Mesodermal cell (in vitro differentiated cells): ENCODE results near the gene ZNF284.

Experiments used
- H3K27ac ChIP-seq: 2 replicates; pipeline ENCODE4 v1.7.0; 2013; ENCODE audit warnings: mild to moderate bottlenecking, low read depth, low read length, moderate library complexity; ENCODE audit not compliant: severe bottlenecking
- H3K36me3 ChIP-seq: 2 replicates; pipeline ENCODE4 v1.7.1; 2013; ENCODE audit warnings: mild to moderate bottlenecking, low read length, moderate library complexity; ENCODE audit not compliant: control insufficient read depth, insufficient read depth
- H3K4me1 ChIP-seq: one replicate; pipeline ENCODE4 v1.7.1; 2013; ENCODE audit warnings: mild to moderate bottlenecking, low read length; ENCODE audit not compliant: insufficient read depth, control insufficient read depth, poor library complexity, severe bottlenecking
- H3K4me3 ChIP-seq: 2 replicates; pipeline ENCODE4 v1.7.0; 2013; ENCODE audit warnings: low read length, control low read depth, mild to moderate bottlenecking; ENCODE audit not compliant: insufficient read depth, poor library complexity, severe bottlenecking; ENCODE audit errors: extremely low read depth
- H3K9me3 ChIP-seq: 2 replicates; pipeline ENCODE4 v1.7.1; 2013; ENCODE audit warnings: mild to moderate bottlenecking, low read length, moderate library complexity; ENCODE audit not compliant: control insufficient read depth
- WGBS, 2 experiments: methylation state at CpG; one replicate each; pipeline ENCODE4 v1.1.5; 2013; ENCODE audit warnings: missing lambda C conversion rate in 2 of 2; ENCODE audit not compliant: insufficient coverage in 2 of 2; 5-methylcytosine and 5-hydroxymethylcytosine counted together

The ZNF284 gene

DNA sequence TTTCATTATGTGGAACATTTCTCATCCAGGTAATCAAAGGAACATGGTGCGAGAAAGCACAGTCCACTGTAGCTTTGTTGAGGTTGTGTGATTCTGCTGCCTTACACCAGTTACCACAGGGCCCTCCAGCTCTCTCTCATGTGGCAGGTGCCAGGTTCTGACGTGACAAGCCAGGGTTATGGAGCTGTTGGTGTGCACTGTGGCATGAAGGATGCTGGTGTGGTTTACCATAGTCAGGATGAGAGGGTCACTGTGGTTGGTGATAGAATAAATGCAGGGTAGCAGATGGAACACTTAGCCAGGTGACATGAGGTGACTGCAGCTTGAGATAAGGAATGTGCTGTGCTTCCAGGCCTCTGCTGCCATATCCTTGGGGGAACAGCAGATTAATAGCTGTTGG, 12.7 kb upstream of the ZNF284 start:
- peaks cover 75% of the 10 kb centered on the region for H3K36me3 ChIP-seq

DNA sequence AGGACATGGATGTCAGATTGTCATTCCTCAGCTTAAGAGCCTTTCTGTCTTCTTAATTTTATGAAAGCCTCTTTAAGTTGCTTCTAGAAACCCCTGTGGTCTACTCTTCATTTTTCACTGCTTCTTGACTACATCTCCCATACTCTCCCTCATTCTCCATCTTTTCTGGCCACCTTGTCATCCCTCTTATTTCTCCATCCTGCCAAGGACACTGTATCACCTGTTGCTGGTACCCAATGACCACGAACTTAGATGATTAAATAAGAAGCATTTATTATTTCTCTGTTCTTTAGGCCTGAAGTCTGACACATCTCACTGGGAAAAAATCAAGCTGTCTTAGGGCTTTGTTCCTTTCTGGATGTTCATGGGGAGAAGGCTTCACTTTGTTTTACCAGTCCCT, 10.9 kb upstream of the ZNF284 start:
- no peak overlapping the region for H3K4me3 ChIP-seq
- peaks cover 75% of the 10 kb centered on the region for H3K36me3 ChIP-seq
- whole genome bisulfite sequencing, 2 experiments: no CpG with 5 or more reads among the region's 1 CpG
- H3K4me1 ChIP-seq: no peaks in the 10 kb centered on the region
- no peak overlapping the region for H3K27ac ChIP-seq
- H3K9me3 ChIP-seq: peaks cover 12% of the 10 kb centered on the region

More for the DNA sequence above, 12.7 kb upstream of the ZNF284 start:
- Histone ChIP-seq H3K4me3 (no peak overlapping the region), H3K4me1 (no peaks in the 10 kb centered on the region), H3K9me3 (no peaks in the 10 kb centered on the region), H3K27ac (no peak overlapping the region)
- 80 to 100% methylated on average over 1 of the region's 2 CpGs for WGBS, 2 experiments

DNA sequence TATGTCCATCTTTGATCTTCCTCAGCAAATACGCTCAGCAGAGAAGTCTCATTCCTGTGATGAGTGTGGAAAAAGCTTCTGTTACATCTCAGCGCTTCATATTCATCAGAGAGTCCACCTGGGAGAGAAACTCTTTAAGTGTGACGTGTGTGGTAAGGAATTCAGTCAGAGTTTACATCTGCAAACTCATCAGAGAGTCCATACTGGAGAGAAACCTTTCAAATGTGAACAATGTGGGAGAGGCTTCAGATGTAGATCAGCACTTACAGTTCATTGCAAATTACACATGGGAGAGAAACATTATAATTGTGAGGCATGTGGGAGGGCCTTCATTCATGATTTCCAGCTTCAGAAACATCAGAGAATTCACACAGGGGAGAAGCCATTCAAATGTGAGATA, 5.7 kb upstream of the ZNF284 start:
- Histone ChIP-seq H3K4me3 (no peak overlapping the region), H3K9me3 (peaks cover 34% of the 10 kb centered on the region), H3K27ac (no peak overlapping the region), H3K36me3 (peaks cover 58% of the 10 kb centered on the region), H3K4me1 (no peaks in the 10 kb centered on the region)
- WGBS, 2 experiments: 100% methylated on average over 1 of the region's 3 CpGs; no CpG with 5 or more reads in 1 of the 2 experiments

DNA sequence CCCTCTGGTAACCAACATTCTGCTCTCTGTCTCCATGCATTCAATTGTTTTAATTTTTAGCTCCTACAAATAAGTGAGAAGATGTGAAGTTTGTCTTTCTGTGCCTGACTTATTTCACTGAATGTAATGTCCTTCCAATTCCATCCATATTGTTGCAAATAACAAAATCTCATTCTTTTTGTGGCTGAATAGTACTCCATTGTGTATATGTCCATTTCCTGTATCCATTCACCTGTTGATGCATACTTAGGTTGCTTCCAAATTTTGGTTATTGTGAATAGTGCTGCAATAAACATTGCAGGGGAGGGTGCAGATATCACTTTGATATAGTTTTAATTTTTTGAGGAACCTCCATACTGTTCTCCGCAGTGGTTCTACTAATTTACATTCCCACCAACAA, 2.5 kb upstream of the ZNF284 start:
- Histone ChIP-seq H3K4me3 (no peak overlapping the region), H3K4me1 (no peaks in the 10 kb centered on the region), H3K27ac (no peak overlapping the region), H3K36me3 (peaks cover 32% of the 10 kb centered on the region), H3K9me3 (peaks cover 37% of the 10 kb centered on the region)
- whole genome bisulfite sequencing, 2 experiments: no CpG with 5 or more reads among the region's 1 CpG

DNA sequence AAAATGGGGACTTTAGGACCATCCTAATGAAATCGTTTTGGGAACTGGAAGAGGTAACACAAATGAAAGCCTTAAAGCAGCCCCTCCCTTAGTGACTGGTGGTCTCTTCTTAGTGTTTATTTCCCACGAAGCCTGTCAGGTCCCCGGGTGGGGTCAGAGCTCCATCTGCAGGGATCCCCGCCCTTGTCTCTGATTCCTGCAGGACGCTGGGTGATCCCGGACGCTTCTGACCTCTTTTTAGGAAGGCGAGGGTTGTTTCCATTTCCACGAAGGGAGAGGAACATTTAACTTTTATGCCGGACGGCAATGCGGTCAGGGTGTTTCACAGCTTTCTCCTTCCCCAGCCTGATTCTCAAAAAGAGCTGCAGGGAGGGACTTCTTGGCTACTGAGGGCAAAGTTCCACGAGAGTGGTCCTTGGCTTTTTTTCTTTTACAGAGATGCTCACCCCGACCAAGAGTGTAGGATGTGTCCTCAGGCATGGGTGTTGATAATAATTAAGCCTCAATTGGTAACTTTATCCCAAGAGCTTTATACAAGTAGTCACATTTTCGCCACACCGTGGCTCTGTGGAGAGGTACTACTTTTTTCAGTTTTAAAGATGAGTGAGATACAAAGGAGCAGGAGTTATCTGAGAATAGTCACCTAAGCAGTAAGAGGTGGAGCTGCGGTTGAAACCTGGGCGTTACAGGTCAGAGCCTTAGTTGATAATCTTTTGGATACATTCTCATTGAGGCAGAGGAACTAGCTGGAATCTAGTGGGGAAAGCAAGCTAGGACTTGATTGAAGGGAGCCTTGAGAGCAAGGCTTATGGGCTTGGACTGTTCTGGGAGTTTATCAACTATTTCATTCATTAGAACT, 813 bp downstream of the ZNF284 start:
- Histone ChIP-seq H3K36me3 (peaks cover 6% of the 10 kb centered on the region), H3K27ac (no peak overlapping the region), H3K4me3 (peak overlapping the region; percentile 61), H3K9me3 (peaks cover 10% of the 10 kb centered on the region), H3K4me1 (no peaks in the 10 kb centered on the region)
- WGBS, 2 experiments: 44 to 60% methylated on average over 12 to 14 of the region's 18 CpGs

DNA sequence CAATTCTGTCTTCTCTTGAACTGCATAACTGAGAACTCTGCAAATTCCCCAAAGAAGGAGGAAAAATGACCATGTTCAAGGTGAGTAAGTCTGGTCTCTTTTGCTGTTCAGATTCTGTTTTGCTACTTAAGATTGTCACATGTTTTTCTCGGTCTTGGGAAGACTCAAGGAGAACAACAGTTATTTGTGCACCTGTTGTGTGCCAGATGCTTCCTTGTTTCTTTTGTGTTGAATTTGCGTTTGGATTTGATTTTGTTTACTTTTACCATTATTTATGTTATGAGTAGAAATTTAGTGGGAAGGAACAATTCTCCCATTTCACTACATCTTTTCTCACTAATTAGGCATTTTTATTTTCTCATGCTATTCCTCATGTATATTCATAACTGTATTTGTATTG, 4.4 kb downstream of the ZNF284 start:
- Histone ChIP-seq H3K27ac (no peak overlapping the region), H3K9me3 (peaks cover 3% of the 10 kb centered on the region), H3K4me3 (no peak overlapping the region), H3K36me3 (peaks cover 14% of the 10 kb centered on the region), H3K4me1 (no peaks in the 10 kb centered on the region)
- 100% methylated on average over 1 of the region's 2 CpGs for WGBS, 2 experiments

DNA sequence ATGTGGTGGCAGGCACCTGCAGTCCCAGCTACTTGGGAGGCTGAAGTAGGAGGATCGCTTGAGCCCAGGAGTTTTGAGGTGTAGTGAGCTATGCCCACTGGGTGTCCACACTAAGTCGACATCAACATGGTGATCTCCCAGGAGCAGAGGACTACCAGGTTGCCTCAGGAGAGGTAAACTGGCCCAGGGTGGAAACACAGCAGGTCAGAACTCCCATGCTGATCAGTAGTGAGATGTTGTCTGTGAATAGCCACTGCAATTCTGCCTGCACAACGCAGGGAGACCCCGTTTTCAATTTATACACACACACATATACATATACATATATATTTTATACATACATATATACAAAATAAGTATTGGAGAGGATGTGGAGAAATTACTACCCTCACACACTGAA, 20.1 kb downstream of the ZNF284 start:
- Histone ChIP-seq H3K4me3 (no peak overlapping the region), H3K4me1 (no peaks in the 10 kb centered on the region), H3K27ac (no peak overlapping the region), H3K36me3 (peaks cover 11% of the 10 kb centered on the region), H3K9me3 (no peaks in the 10 kb centered on the region)
- WGBS, 2 experiments: 65 to 70% methylated on average over 2 of the region's 4 CpGs

DNA sequence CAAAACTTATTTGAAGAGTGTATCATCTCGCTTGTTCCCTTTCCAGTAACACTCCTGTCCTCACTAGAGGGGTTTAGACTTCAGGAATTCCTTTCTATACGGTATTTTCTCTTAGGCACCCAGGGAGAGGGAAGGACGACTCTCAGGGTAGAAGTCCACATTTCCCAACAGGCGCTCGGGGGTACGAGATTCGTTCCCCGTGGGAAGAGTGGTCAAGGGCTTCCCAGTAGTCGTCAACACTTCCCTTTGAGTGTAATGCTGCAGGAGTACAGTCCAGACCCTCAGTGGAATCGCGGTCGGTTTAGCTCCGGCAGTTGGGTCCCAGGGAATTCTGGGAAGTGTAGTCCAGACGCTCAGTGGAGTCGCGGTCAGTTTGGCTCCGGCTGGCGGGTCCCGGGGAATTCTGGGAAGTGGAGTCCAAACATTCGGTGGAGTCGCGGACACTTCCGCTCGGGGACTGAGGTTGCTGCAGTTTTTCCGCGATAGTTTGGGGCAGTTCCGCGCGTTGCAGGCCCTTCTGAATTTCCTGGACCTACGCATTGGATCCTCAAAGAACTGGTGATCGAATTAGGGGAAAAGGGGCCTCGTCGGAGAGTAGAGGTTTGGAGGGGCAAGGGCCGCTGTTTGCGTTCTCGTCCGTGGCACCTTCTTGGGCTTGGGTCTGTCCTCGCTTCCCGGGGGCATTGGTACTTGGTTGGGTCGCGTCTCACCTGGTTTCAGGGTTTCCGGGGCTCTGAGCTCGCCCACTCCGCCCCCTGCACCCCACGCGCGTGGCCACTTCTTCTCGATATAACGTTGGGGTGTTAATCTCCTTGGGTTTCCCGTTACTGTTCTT, 22.2 kb downstream of the ZNF284 start, which contains the start of gene ZNF224:
Gene ZNF224, plus strand, starts transcription at position 431 of the 835 bp plus-strand sequence. CDS start 3,513 bp downstream, outside the sequence.
- Histone ChIP-seq H3K4me3 (peak within 1 kb of the TSS; percentile 81), H3K27ac (peak within 1 kb of the TSS; percentile 33), H3K4me1 (no peaks in the 10 kb centered on the region), H3K9me3 (no peaks in the 10 kb centered on the region), H3K36me3 (peaks cover 23% of the 10 kb centered on the region)
- WGBS, 2 experiments: 0% methylated on average over 28 to 40 of the region's 50 CpGs

DNA sequence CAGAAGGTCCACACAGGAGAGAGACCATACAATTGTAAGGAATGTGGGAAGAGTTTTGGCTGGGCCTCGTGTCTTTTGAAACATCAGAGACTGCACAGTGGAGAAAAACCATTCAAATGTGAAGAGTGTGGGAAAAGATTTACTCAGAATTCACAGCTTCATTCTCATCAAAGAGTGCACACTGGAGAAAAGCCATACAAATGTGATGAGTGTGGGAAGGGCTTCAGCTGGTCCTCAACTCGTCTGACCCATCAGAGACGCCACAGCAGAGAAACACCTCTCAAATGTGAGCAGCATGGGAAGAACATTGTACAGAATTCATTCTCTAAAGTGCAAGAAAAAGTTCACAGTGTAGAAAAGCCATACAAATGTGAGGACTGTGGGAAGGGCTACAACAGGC, 35.8 kb downstream of the ZNF284 start:
- Histone ChIP-seq H3K4me3 (no peak overlapping the region), H3K27ac (no peak overlapping the region), H3K36me3 (peaks cover 59% of the 10 kb centered on the region), H3K9me3 (peaks cover 28% of the 10 kb centered on the region), H3K4me1 (no peaks in the 10 kb centered on the region)
- 85% methylated on average over 3 of the region's 3 CpGs for WGBS, 2 experiments

DNA sequence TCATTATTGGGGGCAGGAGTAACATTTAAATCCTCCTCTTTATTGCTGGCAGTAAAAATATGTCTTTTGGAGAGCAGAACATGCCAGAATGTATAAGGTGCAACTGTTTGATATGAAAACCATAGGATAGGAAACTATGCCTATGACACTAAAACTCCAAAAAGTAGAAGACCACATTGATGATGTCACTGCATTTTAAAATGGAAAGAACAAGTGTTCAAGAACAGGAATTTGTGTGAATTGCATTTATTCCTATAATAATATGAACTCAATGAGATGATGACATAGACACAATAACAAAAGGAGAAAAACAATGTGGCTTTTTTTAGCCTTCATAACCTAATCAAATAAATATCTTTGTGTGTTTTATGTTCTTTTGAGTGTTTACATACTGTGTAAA, 37.5 kb downstream of the ZNF284 start:
- H3K27ac ChIP-seq: no peak overlapping the region
- no peaks in the 10 kb centered on the region for H3K4me1 ChIP-seq
- no peak overlapping the region for H3K4me3 ChIP-seq
- peaks cover 42% of the 10 kb centered on the region for H3K36me3 ChIP-seq
- peaks cover 28% of the 10 kb centered on the region for H3K9me3 ChIP-seq
